IPS-NIHi11 (cell line): ENCODE data around the gene SDK1.

Experiments
- DNase-seq: peaks from one replicate; pipeline ENCODE4 v3.0.0; 2012; ENCODE audit warnings: mixed read lengths, low spot score

Gene SDK1

DNA sequence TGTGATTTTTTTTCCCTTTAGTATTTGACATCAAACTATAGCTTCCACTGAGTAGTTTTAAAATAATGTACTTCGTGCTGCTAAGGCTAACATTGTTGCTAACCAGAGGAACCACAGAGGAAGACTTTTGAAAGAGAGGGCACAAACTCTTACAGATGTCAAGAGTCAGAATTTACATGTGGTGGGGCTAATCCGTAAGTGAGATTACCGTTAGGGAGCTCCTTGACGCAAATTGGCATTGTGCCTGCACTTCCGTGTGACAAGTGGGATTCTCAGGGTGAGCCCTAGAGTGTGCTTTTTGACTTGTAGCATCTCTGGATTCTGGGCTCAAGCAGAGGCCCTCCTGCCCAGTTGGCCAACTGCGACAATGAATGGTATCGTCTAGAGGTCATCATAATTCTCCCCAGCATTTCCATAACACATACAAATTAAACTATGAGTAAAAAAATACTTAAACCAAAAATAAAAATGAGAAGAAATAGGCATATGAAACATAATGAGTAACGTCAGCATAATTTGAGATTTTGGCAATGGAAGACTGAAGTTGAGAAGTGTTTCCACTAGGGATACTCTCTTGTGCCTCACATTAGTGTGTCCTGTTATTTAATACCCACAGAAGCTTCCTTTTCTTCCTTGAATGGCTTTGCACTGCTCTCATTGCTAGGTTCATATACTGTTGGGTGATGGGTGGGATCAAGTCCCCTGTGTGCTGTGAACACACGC lies 164.0 kb downstream of the SDK1 start:
- DNase-seq, result no peak

DNA sequence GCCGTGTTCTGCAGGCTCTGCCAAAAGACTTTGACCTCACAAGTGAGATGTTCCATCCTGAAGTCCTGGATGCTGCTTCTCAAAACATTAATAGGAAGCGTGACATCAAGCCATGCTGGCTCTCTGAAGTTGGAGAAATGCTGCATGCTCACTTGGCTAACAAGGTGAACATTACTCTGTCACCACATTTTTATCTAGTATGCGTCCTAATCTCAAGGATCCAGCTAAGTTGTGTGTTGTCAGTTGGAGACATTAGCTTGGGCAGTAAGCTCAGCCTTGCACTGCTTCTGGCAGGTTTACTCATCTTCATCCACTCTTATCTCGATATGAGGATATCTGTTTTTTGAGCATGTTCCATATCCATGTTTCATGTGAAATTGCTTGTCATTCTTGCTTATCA lies 165.2 kb downstream of the SDK1 start:
- DNase-seq, result no peak

DNA sequence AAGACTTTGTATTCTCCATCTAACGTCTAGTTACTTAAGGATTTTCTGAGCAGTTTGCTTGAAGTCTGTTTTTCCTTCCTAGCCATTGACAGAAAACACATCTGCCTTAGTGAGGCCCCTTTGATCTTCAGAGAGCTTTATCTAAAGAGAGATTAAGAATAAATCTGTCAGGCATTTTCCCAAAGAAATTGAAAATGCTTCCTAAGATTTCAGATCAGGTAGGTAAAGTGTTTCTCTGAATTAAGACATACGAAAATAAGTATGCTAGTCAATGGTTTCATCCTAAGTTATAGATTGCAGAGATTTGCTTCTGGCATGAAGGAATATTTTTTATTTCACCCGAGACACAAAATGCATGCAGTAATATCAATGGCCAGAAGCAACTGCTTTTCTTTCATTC lies 168.6 kb downstream of the SDK1 start:
- DNase-seq, result no peak

DNA sequence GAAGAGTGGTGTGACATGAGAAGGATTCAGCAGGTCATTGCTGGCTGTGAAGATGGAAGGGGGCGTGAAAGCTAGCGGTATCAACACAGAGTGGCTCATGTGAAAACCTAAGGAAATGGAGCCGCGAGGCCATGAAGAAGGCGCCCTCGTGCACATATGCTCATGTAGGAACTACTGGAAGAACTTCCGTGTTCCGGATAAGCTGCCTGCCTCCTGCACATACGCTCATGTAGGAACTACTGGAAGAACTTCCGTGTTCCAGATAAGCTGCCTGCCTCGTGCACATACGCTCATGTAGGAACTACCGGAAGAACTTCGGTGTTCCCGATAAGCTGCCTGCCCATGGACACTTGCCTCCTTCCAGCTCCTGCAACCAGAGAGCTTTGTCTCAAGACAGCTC lies 179.1 kb downstream of the SDK1 start:
- no peak for DNase-seq

DNA sequence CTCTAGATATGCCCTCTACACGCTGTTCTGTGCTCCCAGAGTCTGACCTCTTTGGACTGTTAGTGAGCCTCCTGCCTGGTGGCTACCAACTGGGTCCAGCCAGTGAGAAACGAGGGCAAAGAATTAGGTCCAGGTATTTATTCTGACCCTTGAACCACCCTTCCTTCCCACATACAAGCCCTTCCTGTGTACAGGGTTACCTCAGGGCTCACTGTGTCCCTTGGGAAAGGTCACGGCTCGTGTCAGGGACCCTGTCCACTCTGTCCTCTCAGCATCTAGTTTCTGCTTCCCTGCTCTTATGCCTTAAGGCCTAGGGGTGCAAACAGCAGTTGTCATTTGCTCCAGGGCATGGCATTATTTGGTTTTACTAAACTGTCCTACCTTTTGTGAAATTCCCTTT lies 180.4 kb downstream of the SDK1 start:
- DNase-seq, result no peak

- peak; percentile 69 for DNase-seq
These were observed 181.3 kb downstream of the SDK1 start for GRCh38 chr7:3482147-3482921.

- no peak for DNase-seq
These were observed 185.8 kb downstream of the SDK1 start for GRCh38 chr7:3486841-3487240.

DNA sequence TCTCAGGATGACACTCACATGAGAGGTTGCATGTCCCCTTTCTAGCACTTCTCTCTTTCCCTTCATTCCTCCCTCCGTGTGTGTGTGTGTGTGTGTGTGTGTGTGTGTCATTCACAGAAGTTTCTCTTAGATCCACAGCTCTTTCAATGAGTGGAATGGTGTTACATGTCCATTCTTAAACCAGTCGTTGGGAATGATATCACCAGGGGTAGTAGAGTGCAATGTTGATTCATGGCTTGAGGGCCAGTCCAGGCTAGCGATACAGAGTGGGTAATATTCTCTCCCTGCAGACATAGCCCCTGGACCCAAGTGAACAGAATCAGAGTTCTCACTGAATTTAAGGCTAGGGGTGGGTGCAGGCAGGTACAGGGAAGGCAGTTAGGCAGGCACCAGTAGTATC lies 187.8 kb downstream of the SDK1 start:
- no peak for DNase-seq

DNA sequence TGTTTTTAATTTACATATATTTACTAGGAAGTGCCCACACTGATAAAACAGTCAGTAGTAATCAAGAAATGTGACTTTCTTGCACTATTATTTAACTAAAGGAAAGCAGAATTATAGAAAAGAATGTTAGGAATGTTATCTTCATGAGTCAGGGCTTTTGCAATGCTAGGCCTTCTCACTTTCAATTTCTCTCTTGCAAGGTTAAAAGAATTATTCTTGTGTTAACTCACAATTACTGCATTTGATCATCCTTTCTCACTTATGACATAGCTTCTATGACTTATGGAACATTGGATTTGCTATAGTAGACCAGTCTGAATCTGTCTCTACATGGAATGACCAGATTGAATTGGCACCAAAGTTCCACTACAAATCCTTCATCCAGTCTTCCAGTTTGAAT lies 192.4 kb downstream of the SDK1 start:
- DNase-seq, result no peak

GRCh38 chr7:3494947-3495346 lies 193.9 kb downstream of the SDK1 start:
- no peak for DNase-seq

- no peak for DNase-seq
These were observed 194.5 kb downstream of the SDK1 start for GRCh38 chr7:3495530-3495929.

DNA sequence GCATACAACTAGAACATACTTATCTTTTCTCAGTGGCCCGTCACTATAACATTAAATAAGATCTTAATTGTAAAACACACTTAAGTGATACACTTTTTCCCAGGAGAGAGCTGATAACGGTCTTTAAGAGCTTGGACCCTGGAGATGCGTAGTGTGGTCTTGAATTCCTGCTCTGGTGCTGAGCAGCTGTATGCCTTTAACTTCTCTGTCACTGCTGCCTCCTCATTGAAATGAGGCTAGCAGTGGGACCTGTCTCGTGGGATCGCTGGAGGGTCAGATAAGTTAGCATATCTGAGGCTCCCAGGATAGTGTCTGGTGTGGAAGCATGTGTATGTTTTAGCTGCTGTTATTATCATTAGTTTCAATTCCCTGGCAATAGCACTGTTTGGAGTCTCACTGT lies 194.9 kb downstream of the SDK1 start:
- DNase-seq, result no peak

- DNase-seq, result no peak
These were observed 196.7 kb downstream of the SDK1 start for GRCh38 chr7:3497796-3498195.

GRCh38 chr7:3501671-3502070 lies 200.6 kb downstream of the SDK1 start:
- no peak for DNase-seq

DNA sequence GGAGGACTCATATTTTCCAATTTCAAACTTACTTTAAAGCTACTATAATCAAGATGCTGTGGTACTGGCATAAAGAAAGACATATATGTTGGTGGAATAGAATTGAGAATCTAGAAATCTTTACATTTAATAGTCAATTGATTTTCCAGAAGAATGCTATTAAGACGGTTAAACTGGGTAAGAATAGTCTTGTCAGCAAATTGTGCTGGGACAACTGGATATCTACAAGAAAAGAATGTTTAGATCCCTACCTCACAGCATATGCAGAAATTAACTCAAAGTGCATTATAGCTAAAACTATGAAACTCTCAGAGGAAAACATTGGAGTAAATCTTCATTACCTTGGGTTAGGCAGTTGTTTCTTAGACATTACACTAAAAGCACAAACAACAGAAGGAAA lies 203.3 kb downstream of the SDK1 start:
- DNase-seq, result no peak

GRCh38 chr7:3510101-3511020 lies 209.3 kb downstream of the SDK1 start:
- DNase-seq, result no peak

GRCh38 chr7:3517344-3517743 lies 216.3 kb downstream of the SDK1 start:
- DNase-seq, result no peak

- no peak for DNase-seq
These were observed 217.5 kb downstream of the SDK1 start for GRCh38 chr7:3518546-3518945.

DNA sequence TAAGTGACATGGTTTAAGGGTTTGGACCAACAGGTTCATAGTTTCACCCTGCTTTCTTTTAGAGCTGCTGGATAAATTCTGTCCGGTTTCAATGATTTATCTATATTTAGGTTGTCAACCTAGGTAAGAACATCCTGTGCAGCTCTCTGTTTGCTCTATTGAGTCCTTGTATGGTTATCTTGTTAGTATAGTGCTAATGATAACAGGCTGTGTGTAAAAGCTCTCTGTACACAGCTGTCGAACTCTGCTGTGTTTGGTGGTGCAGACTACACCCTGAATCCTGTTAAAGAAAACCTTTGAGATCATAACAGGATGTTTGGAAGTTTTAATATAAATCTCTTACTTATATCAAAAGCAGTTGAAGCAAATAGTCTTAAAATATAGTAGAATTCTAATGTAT lies 219.2 kb downstream of the SDK1 start:
- DNase-seq, result no peak

DNA sequence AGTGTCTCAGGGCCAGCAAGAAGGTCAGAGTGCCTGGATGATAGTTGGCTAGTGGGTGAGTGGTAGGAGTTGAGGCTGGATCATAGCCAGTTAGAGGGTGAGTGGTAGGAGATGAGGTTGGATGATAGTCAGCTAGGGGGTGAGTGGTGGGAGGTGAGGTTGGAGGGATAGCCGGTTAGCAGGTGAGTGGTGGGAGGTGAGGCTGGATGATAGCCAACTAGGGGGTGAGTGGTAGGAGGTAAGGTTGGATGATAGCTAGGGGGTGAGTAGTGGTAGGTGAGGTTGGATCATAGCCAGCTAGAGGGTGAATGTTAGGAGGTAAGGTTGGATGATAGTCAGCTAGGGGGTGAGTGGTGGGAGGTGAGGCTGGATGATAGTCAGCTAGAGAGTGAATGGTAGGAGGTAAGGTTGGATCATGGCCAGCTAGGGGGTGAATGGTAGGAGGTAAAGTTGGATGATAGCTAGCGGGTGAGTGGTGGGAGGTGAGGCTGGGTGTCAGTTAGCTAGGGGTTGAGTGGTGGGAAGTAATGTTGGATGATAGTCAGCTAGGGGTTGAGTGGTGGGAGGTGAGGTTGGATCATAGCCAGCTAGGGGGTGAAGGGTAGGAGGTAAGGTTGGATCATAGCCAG lies 226.6 kb downstream of the SDK1 start:
- DNase-seq, result no peak

- no peak for DNase-seq
These were observed 232.0 kb downstream of the SDK1 start for GRCh38 chr7:3533040-3533439.

DNA sequence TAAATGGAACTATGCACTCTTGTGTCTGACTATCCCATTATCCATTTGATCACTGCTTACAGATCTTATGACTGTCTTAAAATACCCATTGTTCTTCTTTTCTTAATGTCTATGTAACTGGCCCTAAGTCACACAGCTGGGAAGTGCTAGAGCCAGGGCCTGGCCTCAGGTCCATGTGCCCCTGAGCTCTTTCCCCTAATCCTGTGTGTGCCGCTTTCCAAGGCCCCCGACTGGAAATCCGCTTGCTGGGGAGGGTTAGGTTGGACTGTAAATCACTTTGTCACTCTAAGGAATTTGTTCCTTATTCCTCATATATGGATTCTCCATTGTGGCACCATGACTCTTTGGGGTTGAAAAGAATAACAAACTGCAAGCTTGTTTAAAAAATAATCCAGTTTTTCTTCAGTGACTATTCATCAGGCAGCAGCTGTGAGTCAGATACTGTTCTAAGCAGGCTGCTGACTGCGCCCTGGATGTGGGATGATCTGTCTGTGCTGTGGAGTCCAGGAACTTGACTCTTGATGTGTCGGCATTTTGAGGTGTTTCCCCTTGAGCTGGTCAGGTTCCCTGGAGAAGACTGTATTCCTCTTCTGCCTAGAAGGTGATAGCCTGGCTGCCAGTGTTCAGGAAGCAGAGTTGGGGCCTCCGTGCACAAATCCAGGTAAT lies 236.3 kb downstream of the SDK1 start:
- no peak for DNase-seq
